HUES48 (cell line): ENCODE data around the gene GFM1.
A peak's percentile ranks its signal among the peaks of the same experiment; 100 is the strongest.

Experiments
- H3K27ac ChIP-seq: one replicate; pipeline ENCODE4 v1.7.0; 2013; ENCODE audit warnings: low read depth, low read length, inconsistent platforms
- H3K27me3 ChIP-seq: 2 replicates; pipeline ENCODE4 v1.6.1; 2013; ENCODE audit warnings: mild to moderate bottlenecking, low read length; ENCODE audit not compliant: control insufficient read depth, insufficient read depth
- H3K36me3 ChIP-seq: 2 replicates; pipeline ENCODE4 v1.6.1; 2013; ENCODE audit warnings: low read length; ENCODE audit not compliant: control insufficient read depth, insufficient read depth
- H3K4me1 ChIP-seq: 2 replicates; pipeline ENCODE4 v1.6.1; 2013; ENCODE audit warnings: mild to moderate bottlenecking, low read length; ENCODE audit not compliant: control insufficient read depth, insufficient read depth
- H3K4me3 ChIP-seq: 2 replicates; pipeline ENCODE4 v1.5.1; 2013; ENCODE audit warnings: mild to moderate bottlenecking, low read depth, low read length
- H3K9ac ChIP-seq: 2 replicates; pipeline ENCODE4 v1.6.1; 2013; ENCODE audit warnings: mild to moderate bottlenecking, low read depth, low read length, moderate library complexity
- H3K9me3 ChIP-seq: 2 replicates; pipeline ENCODE4 v1.6.1; 2013; ENCODE audit warnings: low read length; ENCODE audit not compliant: control insufficient read depth, insufficient read depth

Gene GFM1

DNA sequence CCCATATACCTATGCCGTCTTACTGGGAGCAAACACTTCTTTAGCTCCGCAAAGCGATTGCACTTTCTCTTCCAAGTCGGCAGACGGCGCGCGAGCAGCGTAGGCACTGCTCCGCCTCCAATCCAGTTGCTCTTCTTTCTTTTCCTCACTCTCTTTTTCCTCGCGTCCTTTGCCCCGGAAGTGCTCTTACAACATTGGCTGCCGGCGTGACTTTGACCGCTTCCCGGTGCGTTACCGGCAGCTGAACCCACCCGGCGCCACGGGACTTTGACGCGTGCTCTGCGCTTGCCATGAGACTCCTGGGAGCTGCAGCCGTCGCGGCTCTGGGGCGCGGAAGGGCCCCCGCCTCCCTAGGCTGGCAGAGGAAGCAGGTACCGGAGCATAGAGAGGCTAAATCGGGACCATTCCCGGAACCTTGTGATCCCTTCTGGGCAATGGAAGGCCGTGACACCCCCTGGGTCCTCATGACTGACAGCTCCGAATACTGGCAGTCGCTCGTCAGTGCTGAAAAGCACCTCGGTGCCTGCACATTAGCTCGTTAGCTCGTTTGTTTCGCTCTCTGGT is at the start of gene GFM1:
TSS of gene GFM1 (plus strand) at position 183 of the 564 bp plus-strand sequence. CDS start at position 291, 108 bp downstream.
- H3K27me3 ChIP-seq, result no peaks in the 10 kb centered on the region
- peak within 1 kb of the TSS; percentile 91 for H3K27ac ChIP-seq
- peaks cover 34% of the 10 kb centered on the region for H3K36me3 ChIP-seq
- H3K9ac ChIP-seq, result peak within 1 kb of the TSS; percentile 74
- peak within 1 kb of the TSS; percentile 93 for H3K4me3 ChIP-seq
- peaks cover 6% of the 10 kb centered on the region for H3K4me1 ChIP-seq
- no peaks in the 10 kb centered on the region for H3K9me3 ChIP-seq

DNA sequence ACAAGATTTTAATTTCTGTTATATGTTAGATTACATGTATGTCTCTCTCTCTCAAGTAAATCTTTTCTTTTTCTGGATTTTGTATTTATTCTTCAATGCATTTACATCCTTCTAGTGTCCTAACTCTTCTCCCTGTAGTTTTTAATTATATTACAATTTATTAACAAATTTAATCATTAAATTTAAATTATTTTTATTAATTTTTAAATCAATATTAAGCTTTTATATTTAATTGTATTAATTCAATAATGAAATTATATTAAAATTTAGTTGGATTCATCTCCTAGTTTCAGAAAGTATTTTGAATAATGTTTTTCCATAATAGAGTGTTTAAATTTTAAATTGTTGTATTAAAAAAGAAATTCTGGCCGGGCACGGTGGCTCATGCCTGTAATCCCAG is 43.5 kb upstream of the GFM1 start:
- no peaks in the 10 kb centered on the region for H3K4me1 ChIP-seq
- H3K36me3 ChIP-seq, result peaks cover 15% of the 10 kb centered on the region
- no peak overlapping the region for H3K4me3 ChIP-seq
- no peaks in the 10 kb centered on the region for H3K9me3 ChIP-seq
- no peaks in the 10 kb centered on the region for H3K27me3 ChIP-seq
- H3K9ac ChIP-seq, result no peak overlapping the region
- no peak overlapping the region for H3K27ac ChIP-seq

DNA sequence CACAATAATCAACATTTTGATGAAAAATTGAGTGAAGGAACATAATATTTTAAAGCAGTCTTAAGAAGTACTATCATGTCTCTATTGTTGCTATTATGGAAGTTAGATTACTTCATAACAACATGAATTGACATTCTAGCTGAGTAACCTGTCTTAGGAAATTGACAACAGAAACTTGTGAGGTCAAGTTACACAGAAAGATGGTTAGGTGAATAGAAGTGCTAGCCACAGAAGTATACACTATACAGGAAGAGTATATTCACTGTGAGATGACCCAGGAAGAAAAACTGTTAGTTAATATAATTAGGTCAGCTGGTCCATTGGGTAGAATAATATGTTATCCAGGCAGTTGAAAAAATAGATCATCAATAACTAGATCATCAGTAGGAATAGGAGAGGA is 42.1 kb upstream of the GFM1 start:
- H3K9me3 ChIP-seq, result no peaks in the 10 kb centered on the region
- H3K27me3 ChIP-seq, result no peaks in the 10 kb centered on the region
- H3K36me3 ChIP-seq, result peaks cover 15% of the 10 kb centered on the region
- H3K4me1 ChIP-seq, result no peaks in the 10 kb centered on the region
- H3K9ac ChIP-seq, result no peak overlapping the region
- no peak overlapping the region for H3K4me3 ChIP-seq
- no peak overlapping the region for H3K27ac ChIP-seq

DNA sequence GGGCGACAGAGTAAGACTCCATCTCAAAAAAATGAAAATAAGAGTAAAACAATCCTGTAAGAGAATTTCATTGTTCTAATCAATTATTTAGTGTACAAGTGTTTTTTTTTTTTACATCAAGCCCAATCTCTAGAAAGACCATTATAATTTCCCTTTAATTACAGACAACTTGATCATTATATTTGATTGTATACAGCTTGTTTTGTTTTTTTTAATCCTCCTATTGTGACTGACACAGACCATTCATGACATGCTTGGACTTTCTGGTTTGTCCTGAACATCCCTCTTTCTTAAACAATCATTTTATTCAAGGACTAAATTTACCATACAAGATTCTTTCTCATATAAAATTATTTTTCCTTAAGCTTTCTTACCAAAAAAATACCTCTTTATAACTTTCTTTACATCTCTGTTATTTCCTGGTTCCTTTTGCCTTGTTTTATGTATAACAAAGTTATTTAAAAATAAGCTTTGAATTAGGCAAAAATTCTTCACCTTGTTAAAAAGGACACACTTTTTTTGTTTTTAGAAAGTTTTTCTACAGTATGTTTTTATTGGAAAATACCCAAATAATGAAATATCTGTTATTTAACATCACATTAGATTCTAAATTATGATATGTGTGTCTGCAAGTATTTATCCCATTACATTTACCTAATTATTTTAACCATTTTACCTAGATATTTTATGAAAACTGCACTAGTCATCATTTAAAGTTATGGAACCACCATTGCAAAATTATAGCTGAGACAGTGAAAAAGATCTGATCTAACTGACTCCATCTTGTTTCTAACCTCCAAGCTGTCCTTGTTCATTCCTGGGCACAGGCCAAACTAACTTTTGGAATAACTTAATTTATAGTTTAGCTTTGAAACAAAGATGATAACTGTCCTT is 26.1 kb upstream of the GFM1 start:
- H3K36me3 ChIP-seq, result no peaks in the 10 kb centered on the region
- H3K27me3 ChIP-seq, result no peaks in the 10 kb centered on the region
- H3K9me3 ChIP-seq, result peaks cover 38% of the 10 kb centered on the region
- H3K9ac ChIP-seq, result no peak overlapping the region
- no peaks in the 10 kb centered on the region for H3K4me1 ChIP-seq
- no peak overlapping the region for H3K4me3 ChIP-seq
- H3K27ac ChIP-seq, result no peak overlapping the region

DNA sequence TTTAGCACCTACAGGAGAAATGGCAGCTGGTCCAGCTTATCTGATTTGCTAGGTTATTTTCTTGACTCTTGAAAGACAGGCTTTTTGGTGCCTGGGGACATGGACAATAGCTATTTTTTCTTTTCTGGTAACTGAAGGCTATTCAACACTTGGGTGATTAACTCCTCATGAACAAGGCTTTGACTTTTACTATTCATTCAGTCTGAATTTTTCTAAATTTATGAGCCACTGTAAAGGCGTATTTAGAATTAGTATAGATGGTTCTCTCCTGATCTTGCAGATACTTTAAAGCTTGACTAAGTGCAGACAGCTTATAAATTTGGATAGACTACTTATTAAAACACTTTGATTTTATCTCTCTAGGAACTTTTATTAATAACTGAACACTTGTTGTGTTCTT is 18.4 kb upstream of the GFM1 start:
- Histone ChIP-seq H3K27ac (no peak overlapping the region), H3K36me3 (no peaks in the 10 kb centered on the region), H3K4me3 (no peak overlapping the region), H3K4me1 (no peaks in the 10 kb centered on the region), H3K9ac (no peak overlapping the region), H3K9me3 (0 out of 2 replicates have a peak, but pooled peaks cover under 1% of the 10 kb centered on the region), H3K27me3 (no peaks in the 10 kb centered on the region)

DNA sequence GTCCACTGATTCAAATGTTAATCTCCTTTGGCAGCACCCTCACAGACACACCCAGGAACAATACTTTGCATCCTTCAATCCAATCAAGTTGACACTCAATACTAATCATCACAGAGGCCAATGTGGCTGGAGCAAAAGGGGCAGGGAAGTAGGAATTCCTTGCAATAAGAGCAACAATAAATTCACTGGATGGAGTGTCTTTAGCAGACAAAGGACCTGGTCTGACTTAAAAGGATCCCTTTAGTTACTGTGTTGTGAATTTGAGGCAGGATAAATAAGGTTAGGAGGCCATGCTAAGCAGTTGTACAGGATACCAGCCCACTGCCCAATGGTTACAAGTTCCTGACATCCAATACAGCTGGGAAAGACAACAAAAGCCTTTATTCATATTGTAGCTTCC is 12.3 kb upstream of the GFM1 start:
- no peaks in the 10 kb centered on the region for H3K27me3 ChIP-seq

DNA sequence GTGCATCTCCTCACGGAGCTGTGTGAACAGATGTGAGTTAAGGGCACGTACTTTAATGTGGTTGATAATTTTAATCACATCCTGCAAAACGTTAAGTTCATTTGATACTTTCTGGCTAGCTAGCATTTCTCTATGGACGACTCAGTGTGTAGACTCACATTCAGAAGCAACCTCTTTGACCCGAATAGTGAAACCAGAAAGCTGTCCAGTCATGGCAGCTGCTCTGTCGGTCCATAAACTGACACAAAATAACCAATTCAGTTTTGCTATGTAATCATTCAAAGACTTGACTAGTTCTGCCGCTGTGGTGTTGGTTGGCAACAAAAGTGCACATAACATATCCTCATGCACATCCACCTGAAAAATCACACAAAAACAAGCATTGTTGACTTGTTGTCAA is 3.7 kb upstream of the GFM1 start:
- no peaks in the 10 kb centered on the region for H3K9me3 ChIP-seq
- H3K27me3 ChIP-seq, result no peaks in the 10 kb centered on the region
- no peak overlapping the region for H3K27ac ChIP-seq
- peaks cover 6% of the 10 kb centered on the region for H3K4me1 ChIP-seq
- H3K36me3 ChIP-seq, result no peaks in the 10 kb centered on the region
- H3K4me3 ChIP-seq, result no peak overlapping the region
- no peak overlapping the region for H3K9ac ChIP-seq

More for the DNA sequence above, 12.3 kb upstream of the GFM1 start:
- H3K9ac ChIP-seq, result no peak overlapping the region
- H3K27ac ChIP-seq, result no peak overlapping the region
- 0 out of 2 replicates have a peak, but pooled peaks cover 3% of the 10 kb centered on the region for H3K9me3 ChIP-seq
- H3K4me3 ChIP-seq, result no peak overlapping the region
- H3K4me1 ChIP-seq, result peaks cover 10% of the 10 kb centered on the region
- no peaks in the 10 kb centered on the region for H3K36me3 ChIP-seq

DNA sequence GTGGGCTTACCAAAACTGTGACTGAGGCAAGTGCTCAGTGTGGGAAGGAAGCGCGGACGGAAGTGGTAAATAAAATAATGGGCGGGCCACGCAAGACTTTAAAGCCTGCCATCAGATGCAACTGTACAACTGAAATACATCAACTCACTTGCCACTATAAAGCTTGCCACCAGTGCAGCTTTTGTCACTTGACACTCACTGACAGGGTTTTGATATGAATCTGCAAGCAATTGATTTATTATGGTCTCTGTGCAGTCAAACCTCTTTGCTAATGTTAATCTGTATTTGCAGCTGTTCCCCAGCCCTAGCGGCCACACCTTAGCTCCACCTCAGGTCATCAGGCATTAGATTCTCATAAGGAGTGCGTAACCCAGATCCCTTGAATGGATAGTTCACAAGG is 2.3 kb upstream of the GFM1 start:
- H3K4me3 ChIP-seq, result no peak overlapping the region
- no peaks in the 10 kb centered on the region for H3K27me3 ChIP-seq
- no peaks in the 10 kb centered on the region for H3K9me3 ChIP-seq
- peaks cover 6% of the 10 kb centered on the region for H3K4me1 ChIP-seq
- no peak overlapping the region for H3K27ac ChIP-seq
- H3K36me3 ChIP-seq, result peaks cover 12% of the 10 kb centered on the region
- H3K9ac ChIP-seq, result no peak overlapping the region

DNA sequence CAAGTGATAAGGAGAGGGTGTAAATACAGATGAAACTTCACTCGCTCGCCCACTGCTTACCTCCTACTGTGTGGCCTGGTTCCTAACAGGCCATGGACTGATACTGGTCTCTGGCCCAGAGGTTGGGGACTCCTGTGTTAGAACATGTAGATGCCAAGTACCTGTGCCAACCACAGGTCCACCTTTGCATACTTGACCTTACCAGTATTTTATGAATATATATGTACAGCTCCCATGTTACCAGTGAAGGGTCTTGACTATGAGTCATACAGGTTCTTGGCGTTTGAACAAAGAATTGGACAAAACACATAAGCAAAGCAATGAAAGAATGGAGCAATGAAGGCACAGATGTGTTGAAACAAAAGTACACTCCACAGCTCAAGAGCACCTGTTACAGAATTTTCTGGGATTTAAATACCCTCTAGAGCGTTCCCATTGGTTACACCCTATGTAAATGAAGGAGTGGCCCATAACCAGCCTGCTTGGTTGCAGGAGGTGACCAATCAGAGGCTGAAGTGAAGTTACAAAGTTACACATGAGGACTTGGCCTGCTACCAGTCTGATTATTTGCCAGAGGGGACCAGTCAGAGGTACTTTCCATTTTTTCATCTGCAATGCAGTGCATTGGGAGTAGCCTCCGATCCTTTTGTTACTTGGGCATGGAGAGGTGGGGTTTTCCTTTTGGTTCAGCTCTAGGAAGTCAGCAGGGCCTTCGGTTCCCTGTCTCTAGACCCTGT is 1.7 kb upstream of the GFM1 start:
- Histone ChIP-seq H3K27ac (no peak overlapping the region), H3K27me3 (no peaks in the 10 kb centered on the region), H3K9me3 (no peaks in the 10 kb centered on the region), H3K36me3 (peaks cover 18% of the 10 kb centered on the region), H3K4me3 (no peak overlapping the region), H3K9ac (no peak overlapping the region), H3K4me1 (peaks cover 6% of the 10 kb centered on the region)

DNA sequence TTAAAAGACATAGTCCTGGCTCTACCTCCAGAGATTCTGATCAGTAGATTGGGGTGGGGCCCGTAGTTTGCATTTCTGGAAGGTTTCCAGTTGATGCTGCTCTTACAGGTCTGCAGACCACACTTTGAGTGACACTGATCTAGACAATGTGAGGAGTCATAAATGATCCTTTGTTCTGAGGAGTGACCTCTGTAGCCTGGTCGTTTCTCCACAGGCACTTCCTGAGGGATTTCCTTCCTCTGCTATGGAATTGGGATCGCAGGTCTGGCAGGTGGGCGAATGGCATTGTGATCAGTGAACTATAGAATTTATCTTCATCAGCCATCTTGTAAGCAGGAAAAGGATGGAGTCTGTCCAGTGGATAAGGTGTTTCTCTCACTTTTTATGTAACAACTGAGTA is 5.5 kb downstream of the GFM1 start:
- H3K9me3 ChIP-seq, result no peaks in the 10 kb centered on the region
- no peak overlapping the region for H3K4me3 ChIP-seq
- H3K4me1 ChIP-seq, result peaks cover 6% of the 10 kb centered on the region
- H3K9ac ChIP-seq, result no peak overlapping the region
- H3K27ac ChIP-seq, result no peak overlapping the region
- H3K36me3 ChIP-seq, result peaks cover 84% of the 10 kb centered on the region
- H3K27me3 ChIP-seq, result no peaks in the 10 kb centered on the region

DNA sequence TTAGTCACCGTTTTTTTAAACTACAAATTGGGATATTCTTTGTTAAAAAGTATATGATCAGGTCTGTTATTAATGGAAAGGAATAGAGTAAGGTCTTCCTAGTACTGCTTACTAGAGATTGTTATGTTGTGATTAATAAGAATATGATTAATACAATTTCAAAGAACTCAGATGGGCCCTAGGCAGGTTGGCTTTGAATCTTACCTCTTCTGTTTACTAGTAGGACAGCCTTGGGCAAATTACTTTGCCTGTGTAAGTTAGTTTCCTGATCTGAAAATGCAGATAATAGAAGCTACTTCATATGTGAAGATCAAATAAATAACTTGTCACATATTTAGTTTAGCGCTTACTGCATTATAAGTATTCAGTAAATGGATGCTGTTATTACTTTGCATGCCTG is 6.9 kb downstream of the GFM1 start:
- H3K27ac ChIP-seq, result no peak overlapping the region
- H3K4me1 ChIP-seq, result no peaks in the 10 kb centered on the region
- H3K36me3 ChIP-seq, result peaks cover 92% of the 10 kb centered on the region
- no peaks in the 10 kb centered on the region for H3K9me3 ChIP-seq
- H3K9ac ChIP-seq, result no peak overlapping the region
- H3K4me3 ChIP-seq, result no peak overlapping the region
- no peaks in the 10 kb centered on the region for H3K27me3 ChIP-seq
